Activated B cell treated with CpG ODN at 0.5 μM for 24 hours (primary cell): ENCODE data around the gene MTHFD1L. TPM values are rescaled to one million over a fixed set of nuclear protein-coding genes. Genes with fewer than 3 reads are reported as not detected.
"Not testable (repeated sequence)": the region's sequence is repeated elsewhere in the genome, so short reads cannot be mapped to it uniquely, and the experiment has no call there.

Source experiments
- ATAC-seq: fragments of 200-7000 bp; cut with Tn5 transposase; one replicate; pipeline ENCODE4 v1.10.0; 2021; ENCODE audit warnings: low read depth, mild to moderate bottlenecking, moderate library complexity
- CTCF ChIA-PET: fragments of 350-600 bp; sonication (Branson Sonifier 250); formaldehyde crosslinking; loops from one replicate; lab custom pipeline; 2021; ENCODE audit warnings: antibody characterized with exemption; lab: Charles Lee
- POLR2A ChIA-PET: fragments of 350-600 bp; sonication (Branson Sonifier 250); formaldehyde crosslinking; loops from one replicate; lab custom pipeline; 2021; ENCODE audit warnings: antibody characterized with exemption; lab: Charles Lee
- DNase-seq: peaks from one replicate; pipeline ENCODE4 v3.0.0; 2022
- H3K27ac Mint-ChIP-seq: one replicate; pipeline ENCODE4 v1.8.0; 2020; ENCODE audit warnings: mixed read lengths
- H3K27me3 Mint-ChIP-seq: one replicate; pipeline ENCODE4 v1.8.0; 2021; ENCODE audit warnings: mixed read lengths
- H3K36me3 Mint-ChIP-seq: one replicate; pipeline ENCODE4 v1.8.0; 2021; ENCODE audit warnings: low read depth, mixed read lengths
- H3K4me1 Mint-ChIP-seq: one replicate; pipeline ENCODE4 v1.8.0; 2021; ENCODE audit warnings: mixed read lengths
- H3K4me3 Mint-ChIP-seq: one replicate; pipeline ENCODE4 v1.8.0; 2020; ENCODE audit warnings: mild to moderate bottlenecking, mixed read lengths
- H3K9me3 Mint-ChIP-seq: one replicate; pipeline ENCODE4 v1.8.0; 2020; ENCODE audit warnings: mixed read lengths
- CTCF ChIP-seq: fragments of 200-600 bp; IDR thresholded peaks from one replicate; pipeline ENCODE4 v1.8.0; 2022; ENCODE audit warnings: antibody characterized with exemption, mild to moderate bottlenecking
- intact Hi-C: fragments of 100-400 bp; cut with micrococcal nuclease; formaldehyde crosslinking; loops from one replicate; pipeline ENCODE4 v1.15.1; 2024
- total RNA-seq: library from RNA; stranded (reverse); gene quantifications from 2 replicates; pipeline ENCODE4 v1.2.3, GENCODE V29; 2022

Gene MTHFD1L
- total RNA-seq = 56.4 and 60.4 TPM in 2 replicates

DNA sequence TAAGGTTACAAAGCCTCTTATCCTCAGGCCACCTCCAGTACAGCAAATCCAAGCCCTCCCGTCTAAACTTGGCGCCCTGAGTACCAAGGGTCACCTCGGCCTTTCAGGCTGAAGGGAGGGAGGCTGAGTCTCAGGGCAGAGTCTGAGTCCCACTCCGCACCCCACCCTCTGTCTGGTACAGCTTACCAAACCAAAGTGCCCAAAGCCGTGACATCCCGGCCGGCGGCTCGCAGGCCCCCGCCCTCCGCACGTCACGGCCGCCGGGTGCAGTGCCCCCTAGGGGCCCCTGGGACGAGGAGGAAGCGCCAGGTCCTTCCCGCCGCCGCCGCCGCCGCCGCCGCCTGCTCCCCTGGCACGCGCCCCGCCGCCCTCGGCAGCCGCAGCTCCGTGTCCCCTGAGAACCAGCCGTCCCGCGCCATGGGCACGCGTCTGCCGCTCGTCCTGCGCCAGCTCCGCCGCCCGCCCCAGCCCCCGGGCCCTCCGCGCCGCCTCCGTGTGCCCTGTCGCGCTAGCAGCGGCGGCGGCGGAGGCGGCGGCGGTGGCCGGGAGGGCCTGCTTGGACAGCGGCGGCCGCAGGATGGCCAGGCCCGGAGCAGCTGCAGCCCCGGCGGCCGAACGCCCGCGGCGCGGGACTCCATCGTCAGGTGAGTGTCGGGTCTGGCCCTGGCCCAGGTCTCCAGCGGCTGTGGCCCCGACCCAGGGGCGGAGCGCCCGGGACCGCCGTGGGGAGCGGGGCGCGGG is at the start of gene MTHFD1L:
Gene MTHFD1L, plus strand, starts transcription at position 297 of the 741 bp plus-strand sequence. Its CDS starts 121 bp downstream, at position 418.
- Mint-ChIP-seq H3K27me3 (peaks cover 2% of the 10 kb centered on the region), H3K9me3 (no peaks in the 10 kb centered on the region), H3K4me1 (peaks cover 23% of the 10 kb centered on the region), H3K4me3 (peak within 1 kb of the TSS; percentile 90), H3K27ac (peak within 1 kb of the TSS; percentile 79), H3K36me3 (peaks cover 4% of the 10 kb centered on the region)
- intact Hi-C loops = loop anchor here (1.0 to 5.0 kb wide), 4 partner anchors 233 to 798 kb away; partner anchors contain the start of genes RMND1 and ULBP3
- POLR2A ChIA-PET = interaction anchor here (0.7 to 0.8 kb wide), 2 partner anchors 586 to 892 kb away, joined by 3 to 5 read pairs; partner anchors contain the start of gene RMND1
- ATAC-seq (peak; percentile 77), DNase-seq (peak; percentile 78)
- no peak for TF ChIP-seq CTCF
- CTCF ChIA-PET = interaction anchor here (0.8 kb wide), 1 partner anchor 26 kb away, joined by 3 read pairs; no protein-coding TSS in a partner anchor

- ATAC-seq = not testable (repeated sequence)
Observed at GRCh38 chr6:150816554-150816953, 48.9 kb upstream of the MTHFD1L start.

GRCh38 chr6:150822932-150823331 is 42.6 kb upstream of the MTHFD1L start:
- POLR2A ChIA-PET = no interaction called here
- H3K4me1 Mint-ChIP-seq = no peaks in the 10 kb centered on the region

More at GRCh38 chr6:150816554-150816953, 48.9 kb upstream of the MTHFD1L start:
- H3K27ac Mint-ChIP-seq, H3K9me3 Mint-ChIP-seq, H3K4me3 Mint-ChIP-seq, H3K27me3 Mint-ChIP-seq, DNase-seq, intact Hi-C loops: not testable (repeated sequence)
- Mint-ChIP-seq H3K4me1 (peaks cover 32% of the 10 kb centered on the region), H3K36me3 (peaks cover 82% of the 10 kb centered on the region)
- ChIA-PET CTCF (interaction anchor here (0.8 to 4.3 kb wide), 8 partner anchors 182 to 736 kb away, joined by 3 to 126 read pairs (median 6); no protein-coding TSS in a partner anchor), POLR2A (interaction anchor here (0.6 to 1.8 kb wide), 2 partner anchors 181 to 398 kb away, joined by 3 to 4 read pairs; no protein-coding TSS in a partner anchor)

DNA sequence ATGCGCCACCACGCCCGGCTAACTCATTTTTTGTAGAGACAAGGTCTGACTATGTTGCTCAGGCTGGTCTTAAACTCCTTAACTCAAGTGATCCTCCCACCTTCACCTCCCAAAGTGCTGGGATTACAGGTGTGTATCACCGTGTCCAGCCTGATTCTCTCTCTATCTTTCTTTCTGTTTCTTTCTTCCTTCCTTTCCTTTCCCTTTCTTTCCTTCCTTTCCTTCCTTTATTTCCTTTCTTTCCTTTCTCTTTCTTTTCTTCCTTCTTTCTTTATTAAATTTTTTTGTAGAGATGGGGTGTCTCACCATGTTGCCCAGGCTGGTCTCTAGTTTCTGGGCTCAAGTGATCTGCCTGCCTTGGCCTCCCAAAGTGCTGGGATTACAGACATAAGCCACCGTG is 38.7 kb upstream of the MTHFD1L start:
- no peak for TF ChIP-seq CTCF
- ATAC-seq (no peak), DNase-seq (no peak)
- ChIA-PET POLR2A (no interaction called here), CTCF (interaction anchor here (1.2 kb wide), 1 partner anchor 408 kb away, joined by 3 read pairs; no protein-coding TSS in a partner anchor)
- Mint-ChIP-seq H3K36me3 (peaks cover 74% of the 10 kb centered on the region), H3K27me3 (no peaks in the 10 kb centered on the region), H3K27ac (no peak overlapping the region), H3K9me3 (no peaks in the 10 kb centered on the region), H3K4me3 (no peak overlapping the region), H3K4me1 (no peaks in the 10 kb centered on the region)
- intact Hi-C loops = no loop called here

More at GRCh38 chr6:150822932-150823331, 42.6 kb upstream of the MTHFD1L start:
- ATAC-seq (no peak), DNase-seq (no peak)
- no peak overlapping the region for H3K4me3 Mint-ChIP-seq
- no peak overlapping the region for H3K27ac Mint-ChIP-seq
- H3K27me3 Mint-ChIP-seq = no peaks in the 10 kb centered on the region
- H3K36me3 Mint-ChIP-seq = peaks cover 77% of the 10 kb centered on the region
- CTCF ChIA-PET = no interaction called here
- TF ChIP-seq CTCF = no peak
- H3K9me3 Mint-ChIP-seq = no peaks in the 10 kb centered on the region
- intact Hi-C loops = no loop called here

GRCh38 chr6:150828107-150828506 is 37.4 kb upstream of the MTHFD1L start:
- CTCF ChIA-PET, POLR2A ChIA-PET, intact Hi-C loops, H3K4me1 Mint-ChIP-seq, DNase-seq, H3K27me3 Mint-ChIP-seq, H3K27ac Mint-ChIP-seq, H3K4me3 Mint-ChIP-seq, H3K9me3 Mint-ChIP-seq, ATAC-seq: not testable (repeated sequence)
- H3K36me3 Mint-ChIP-seq = peaks cover 78% of the 10 kb centered on the region
